Subcutaneous adipose tissue (tissue), 4 donors: ENCODE data around the gene CNIH2. TPM values are rescaled to one million over a fixed set of nuclear protein-coding genes. Genes with fewer than 3 reads are reported as not detected.

ENCODE experiments used
- CTCF ChIP-seq: fragments of 450-650 bp; IDR thresholded peaks from one replicate; pipeline ENCODE4 v1.5.1; 2016; ENCODE audit warnings: low read depth, mild to moderate bottlenecking, control low read depth, antibody characterized with exemption, moderate library complexity
- total RNA-seq, 4 donors: library from RNA; depleted of rRNA; stranded (reverse); fragments of >200 nt; gene quantifications; one replicate each; pipeline ENCODE4 v1.1.0, GENCODE V29; 2016

Gene CNIH2
- total RNA-seq, 4 donors from 2014 or later: not detected

DNA sequence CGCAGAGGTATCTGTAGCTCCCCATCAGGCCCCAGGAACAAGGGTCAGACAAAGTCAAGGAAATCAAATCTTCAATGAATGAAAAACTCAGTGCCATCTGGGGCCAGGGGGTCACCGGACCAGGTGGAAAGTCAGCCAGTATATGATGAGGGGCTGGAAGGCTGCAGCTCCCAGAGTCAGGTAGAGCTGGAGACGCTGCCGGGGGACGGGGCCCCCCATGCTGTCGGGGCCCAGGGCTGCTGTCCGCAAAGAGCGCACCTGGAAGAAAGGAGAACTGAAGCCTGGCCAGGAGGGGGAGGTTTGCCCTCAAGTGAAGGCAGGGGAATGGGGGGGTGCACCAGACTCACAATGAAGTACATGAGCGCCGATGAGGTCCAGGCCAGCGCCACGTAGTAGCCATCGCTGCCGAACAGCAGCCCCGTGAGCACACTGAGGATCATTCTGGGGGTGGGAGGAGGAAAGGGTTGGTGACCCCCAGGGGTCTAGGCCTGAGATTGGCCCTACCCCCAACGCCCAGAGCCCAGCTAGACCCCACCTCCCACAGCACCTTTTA, 6.6 kb downstream of the CNIH2 start:
- TF ChIP-seq CTCF: no peak

DNA sequence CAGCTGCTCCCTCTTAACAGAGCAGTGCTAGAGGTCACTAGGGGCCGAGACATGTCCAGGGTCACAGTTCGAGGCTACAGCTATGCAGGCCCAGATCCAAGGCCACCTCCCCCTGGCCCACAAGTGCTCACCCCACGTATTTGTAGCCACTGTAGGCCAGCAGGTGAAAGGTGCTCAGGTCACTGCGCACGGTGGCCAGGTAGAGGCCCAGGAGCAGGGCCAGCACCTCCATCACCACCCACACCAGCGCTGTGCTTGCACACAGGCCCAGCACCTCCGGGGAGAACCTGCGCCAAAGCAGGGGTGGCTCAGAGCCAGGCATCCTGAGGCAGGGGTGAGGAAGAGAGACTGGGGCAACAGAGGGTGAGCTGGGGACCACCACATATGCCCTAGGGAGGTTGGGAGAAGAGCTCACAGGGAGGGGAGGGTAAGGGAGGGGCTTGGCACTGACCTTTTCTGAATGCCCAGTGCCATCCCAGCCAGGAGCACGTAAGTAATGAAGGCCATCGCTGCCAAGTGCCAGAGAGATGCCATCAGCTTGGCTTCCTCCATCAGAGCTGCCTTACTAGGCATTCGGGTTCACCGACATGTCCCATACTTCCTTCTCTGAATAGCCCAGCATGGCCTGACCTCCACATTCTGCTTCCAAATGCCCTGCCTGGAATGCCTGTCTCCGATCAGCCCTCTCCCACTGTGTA, 7.4 kb downstream of the CNIH2 start:
- TF ChIP-seq CTCF: no peak

DNA sequence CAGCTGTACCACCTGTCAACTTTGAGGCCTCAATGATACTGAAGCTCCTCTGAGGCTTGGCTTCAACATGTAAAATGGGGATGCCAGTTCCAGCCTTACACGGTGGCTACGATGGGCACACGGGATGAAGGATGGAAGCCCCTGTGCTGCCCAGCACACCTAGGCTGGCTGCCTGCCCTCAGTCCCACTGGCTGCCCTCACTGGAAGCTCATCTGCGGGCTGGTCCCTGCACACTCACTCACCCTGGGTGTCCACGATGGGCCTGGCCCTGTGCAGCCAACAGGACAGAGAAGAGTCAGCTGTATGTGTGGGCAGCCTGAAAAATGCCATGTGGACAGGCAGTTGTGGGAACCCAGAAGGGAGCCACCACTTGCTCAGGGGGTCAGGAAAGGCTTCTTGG, 8.7 kb downstream of the CNIH2 start:
- no peak for TF ChIP-seq CTCF

GRCh38 chr11:66287211-66287888, 9.4 kb downstream of the CNIH2 start:
- TF ChIP-seq CTCF: no peak

DNA sequence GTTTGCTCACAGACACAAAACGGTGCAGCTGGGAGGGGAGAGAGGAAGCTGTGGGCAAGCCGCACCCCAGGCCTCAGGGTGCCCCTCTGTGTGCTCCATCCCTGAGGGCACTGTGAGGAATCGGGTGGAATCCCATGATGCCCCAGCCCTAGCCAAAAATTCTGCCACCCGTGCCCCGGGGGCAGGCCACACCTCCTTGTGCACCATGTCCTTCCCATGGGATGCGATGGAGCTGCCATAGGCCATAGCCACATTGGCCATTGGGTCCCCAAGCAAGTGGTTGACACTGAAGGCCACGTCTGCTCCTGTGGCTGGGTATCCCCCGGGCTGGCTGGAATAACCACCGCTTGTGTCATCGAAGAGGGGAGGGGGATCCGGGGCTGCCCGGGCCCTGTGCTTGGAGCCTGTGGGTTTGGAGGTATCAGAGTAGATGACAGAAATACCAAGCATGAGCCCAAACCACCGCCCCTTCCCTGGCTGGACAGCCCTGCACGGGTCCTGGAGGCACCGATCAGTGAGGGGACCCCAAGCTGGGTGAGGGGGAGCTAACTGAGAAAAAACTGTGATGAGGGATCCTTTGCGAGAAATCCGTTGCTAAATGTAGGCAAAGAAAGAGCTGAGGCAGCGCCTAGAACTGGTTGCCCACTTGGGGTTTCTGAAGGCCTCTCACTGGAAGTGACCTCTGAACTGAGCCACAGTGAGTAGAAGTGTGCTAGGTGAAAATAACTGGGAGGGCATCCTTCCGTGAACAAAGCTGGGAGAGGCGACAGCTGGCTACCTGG, 10.1 kb downstream of the CNIH2 start:
- TF ChIP-seq CTCF: no peak

DNA sequence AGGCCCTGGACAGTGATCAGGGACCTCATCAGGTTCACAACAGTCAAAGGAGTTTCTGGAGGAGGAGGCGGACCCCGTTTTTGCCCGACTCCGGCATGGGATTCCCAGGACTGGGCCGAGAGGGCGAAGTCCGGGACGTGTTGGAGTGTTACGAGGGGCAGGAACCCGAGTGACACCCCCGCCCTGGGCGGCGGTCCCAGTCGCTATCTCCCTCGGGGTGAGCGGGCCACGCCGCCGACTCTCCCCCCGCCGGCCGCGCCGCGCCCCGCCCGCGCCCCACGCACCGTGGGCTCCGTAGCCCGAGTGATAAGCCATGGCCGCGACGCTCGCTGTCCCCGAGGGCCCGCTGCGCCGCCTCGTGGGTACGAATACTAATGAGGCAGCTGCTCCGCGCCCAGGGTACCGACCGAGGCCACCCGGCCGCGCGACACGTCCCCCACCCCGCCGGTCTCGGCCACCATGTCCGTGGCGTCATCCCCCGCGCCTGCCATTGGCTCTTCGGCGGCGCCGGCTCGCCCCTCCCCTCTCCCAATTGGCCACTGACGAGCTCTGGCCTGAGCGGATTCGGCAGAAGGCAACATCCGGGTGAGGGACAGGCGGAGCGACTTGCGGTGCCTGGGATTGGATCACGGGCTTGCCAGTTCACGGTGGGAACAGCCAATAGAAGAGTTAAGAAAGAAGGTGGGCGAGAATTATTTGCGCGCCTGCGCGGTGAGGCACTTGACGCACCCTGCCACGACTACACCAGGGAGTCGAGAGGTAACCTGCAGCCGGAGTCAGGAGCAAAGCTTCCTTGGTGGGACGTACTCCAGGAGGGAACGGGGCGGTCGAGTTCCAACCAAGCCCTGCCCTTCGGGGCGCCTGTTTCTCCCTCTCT, 10.9 kb downstream of the CNIH2 start, which contains the start of gene YIF1A:
YIF1A (minus strand) TSS at position 473 of the 877 bp plus-strand sequence; CDS start at position 315, 158 bp downstream.
- TF ChIP-seq CTCF: no peak
